PC-9 (cell line): ENCODE data around the gene CCDC92. TPM values are rescaled to one million over a fixed set of nuclear protein-coding genes. Genes with fewer than 3 reads are reported as not detected.

ENCODE experiments used
- BruUV-seq: library from RNA; stranded (reverse); fragments of 400-500 nt; replicated peaks from 2 replicates; lab custom pipeline; 2021; lab: Mats Ljungman, UMichigan
- CTCF ChIA-PET: fragments of 300-600 bp; sonication (Branson Sonifier 250); formaldehyde crosslinking; loops from one replicate; lab custom pipeline; 2022; ENCODE audit warnings: antibody characterized with exemption; lab: Charles Lee
- POLR2A ChIA-PET: fragments of 300-600 bp; sonication (Branson Sonifier 250); formaldehyde crosslinking; loops from one replicate; lab custom pipeline; 2022; ENCODE audit warnings: antibody characterized with exemption; ENCODE audit not compliant: unreplicated experiment; lab: Charles Lee
- DNase-seq, 2 experiments: peaks; one replicate each; pipeline versions ENCODE4 v3.0.0 to v3.0.0-alpha.2; 2015 to 2022; ENCODE audit warnings: mixed read lengths in 1 of 2
- H2AFZ ChIP-seq: fragments of 200-600 bp; sonication (generic); 2 replicates; pipeline ENCODE4 v1.8.1; 2017; ENCODE audit warnings: antibody characterized with exemption
- H3F3A ChIP-seq: fragments of 200-600 bp; sonication (generic); 2 replicates; pipeline ENCODE4 v1.8.1; 2017; ENCODE audit warnings: antibody characterized with exemption, mild to moderate bottlenecking, low read depth; ENCODE audit not compliant: insufficient read depth
- H3K27ac ChIP-seq: fragments of 200-600 bp; sonication (generic); 2 replicates; pipeline ENCODE4 v1.6.1; 2016; ENCODE audit warnings: mixed run types
- H3K27me3 ChIP-seq: fragments of 200-600 bp; sonication (generic); 2 replicates; pipeline ENCODE4 v1.6.1; 2016; ENCODE audit warnings: low read depth, mixed run types; ENCODE audit not compliant: insufficient read depth
- H3K36me3 ChIP-seq: fragments of 200-600 bp; sonication (generic); 2 replicates; pipeline ENCODE4 v1.6.1; 2016; ENCODE audit warnings: low read depth, mixed run types
- H3K4me1 ChIP-seq: fragments of 200-600 bp; sonication (generic); replicated peaks from 2 replicates; pipeline ENCODE4 v1.6.1; 2016; ENCODE audit warnings: mixed run types; ENCODE audit not compliant: insufficient read depth
- H3K4me2 ChIP-seq: fragments of 200-600 bp; sonication (generic); 2 replicates; pipeline ENCODE4 v1.6.1; 2017; ENCODE audit warnings: mixed run types
- H3K4me3 ChIP-seq: fragments of 200-600 bp; sonication (generic); 2 replicates; pipeline ENCODE4 v1.6.1; 2016; ENCODE audit warnings: mixed run types
- H3K79me2 ChIP-seq: fragments of 200-600 bp; sonication (generic); 2 replicates; pipeline ENCODE4 v1.6.1; 2017; ENCODE audit warnings: low read depth, mixed run types
- H3K9me2 ChIP-seq: fragments of 200-600 bp; sonication (generic); 2 replicates; pipeline ENCODE4 v1.8.1; 2017; ENCODE audit warnings: mild to moderate bottlenecking; ENCODE audit not compliant: insufficient read depth
- H3K9me3 ChIP-seq: fragments of 200-600 bp; sonication (generic); 2 replicates; pipeline ENCODE4 v1.8.1; 2016; ENCODE audit warnings: low read depth; ENCODE audit not compliant: insufficient read depth
- H4K20me1 ChIP-seq: fragments of 200-600 bp; sonication (generic); 2 replicates; pipeline ENCODE4 v1.8.1; 2017; ENCODE audit not compliant: insufficient read depth
- CTCF ChIP-seq: fragments of 200-600 bp; sonication (generic); conservative IDR thresholded peaks from 2 replicates; pipeline ENCODE4 v1.6.1; 2017; ENCODE audit warnings: mixed run types, antibody characterized with exemption, mild to moderate bottlenecking, moderate library complexity
- EZH2 ChIP-seq: fragments of 200-600 bp; sonication (generic); IDR thresholded peaks from 2 replicates; pipeline ENCODE4 v1.8.0; 2017; ENCODE audit warnings: antibody characterized with exemption, low read depth
- intact Hi-C: fragments of 100-400 bp; cut with micrococcal nuclease; formaldehyde crosslinking; loops from one replicate; pipeline ENCODE4 v1.10.0; 2022; ENCODE audit not compliant: unreplicated experiment
- total RNA-seq: library from RNA; stranded (reverse); gene quantifications from 2 replicates; pipeline ENCODE4 v1.2.3, GENCODE V29; 2021

CCDC92 gene
- total RNA-seq, 1 experiment from 2014 or later = 28.0 TPM

- intact Hi-C loops = no loop called here
These were observed 26.5 kb downstream of the CCDC92 start for GRCh38 chr12:123946152-123946515.

DNA sequence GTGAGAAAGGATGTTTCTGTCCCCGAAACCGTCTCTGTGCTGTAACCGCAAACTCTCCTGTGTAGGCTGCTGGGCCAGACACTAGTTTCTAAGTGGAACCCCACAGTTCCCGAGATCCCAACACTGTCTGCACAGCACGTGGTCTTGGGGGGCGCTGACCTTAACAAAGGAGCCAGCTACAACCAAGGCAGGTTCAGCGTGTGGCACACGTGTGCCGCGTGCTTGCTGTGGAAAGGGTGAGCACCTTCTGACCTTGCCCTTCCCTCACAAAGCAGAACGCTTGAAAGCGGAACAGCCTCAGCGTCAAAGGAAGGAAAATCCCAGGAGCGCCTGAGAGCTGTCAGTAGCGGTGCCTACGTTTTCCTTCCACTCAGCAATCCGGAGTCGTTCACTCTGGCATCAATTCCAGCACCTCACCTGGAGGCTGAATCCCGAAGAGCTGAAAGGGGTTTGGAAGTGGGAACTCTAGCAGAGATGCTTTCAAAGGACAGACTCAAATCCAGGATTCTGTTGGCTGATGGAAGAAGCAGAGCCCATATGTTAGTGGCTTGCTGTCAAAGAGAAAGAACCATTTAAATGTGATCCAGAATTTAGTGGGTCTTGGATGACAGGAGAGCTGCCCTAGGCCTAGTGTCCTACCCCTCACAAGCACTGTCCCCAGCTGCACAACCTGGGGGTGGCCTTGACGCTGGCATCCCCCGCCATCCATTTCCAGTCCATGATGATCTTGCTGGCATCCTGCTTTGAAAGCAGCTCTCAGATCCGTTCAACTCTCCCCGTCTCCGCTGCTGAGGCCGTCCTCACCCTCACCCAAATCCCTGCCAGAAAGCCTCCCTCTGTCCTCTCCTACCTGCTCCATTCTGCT is 27.1 kb downstream of the CCDC92 start:
- Histone ChIP-seq H3K4me1 (no peaks in the 10 kb centered on the region), H3K4me2 (no peak overlapping the region), H3K79me2 (no peaks in the 10 kb centered on the region), H2AFZ (no peak overlapping the region), H3K9me2 (no peaks in the 10 kb centered on the region), H3F3A (no peaks in the 10 kb centered on the region), H4K20me1 (no peaks in the 10 kb centered on the region), H3K27me3 (no peaks in the 10 kb centered on the region), H3K4me3 (no peak overlapping the region), H3K9me3 (no peaks in the 10 kb centered on the region; the same call in 1 of the 2 replicates), H3K36me3 (no peaks in the 10 kb centered on the region), H3K27ac (no peak overlapping the region)
- CTCF ChIA-PET = interaction anchor here (0.5 kb wide), 1 partner anchor 18 kb away, joined by 5 read pairs; no protein-coding TSS in a partner anchor
- intact Hi-C loops = no loop called here
- TF ChIP-seq CTCF = no peak
- no peak for TF ChIP-seq EZH2
- DNase-seq = no peak
- POLR2A ChIA-PET = no interaction called here
- BruUV-seq = no TSS peak

More at GRCh38 chr12:123946152-123946515, 26.5 kb downstream of the CCDC92 start:
- no peaks in the 10 kb centered on the region; the same call in 1 of the 2 replicates for H3K9me3 ChIP-seq
- no peak overlapping the region for H3K4me3 ChIP-seq
- POLR2A ChIA-PET = no interaction called here
- H3K4me2 ChIP-seq = no peak overlapping the region
- no peaks in the 10 kb centered on the region for H3K4me1 ChIP-seq
- H3K27ac ChIP-seq = no peak overlapping the region
- no TSS peak for BruUV-seq
- DNase-seq = no peak
- no peak overlapping the region for H2AFZ ChIP-seq
- no peaks in the 10 kb centered on the region for H4K20me1 ChIP-seq
- H3F3A ChIP-seq = no peaks in the 10 kb centered on the region
- TF ChIP-seq CTCF (no peak), EZH2 (no peak)
- no peaks in the 10 kb centered on the region for H3K27me3 ChIP-seq
- H3K79me2 ChIP-seq = no peaks in the 10 kb centered on the region
- CTCF ChIA-PET = interaction anchor here (0.5 kb wide), 1 partner anchor 18 kb away, joined by 5 read pairs; no protein-coding TSS in a partner anchor
- H3K36me3 ChIP-seq = no peaks in the 10 kb centered on the region
- H3K9me2 ChIP-seq = no peaks in the 10 kb centered on the region

GRCh38 chr12:123944696-123945095 is 27.9 kb downstream of the CCDC92 start:
- Histone ChIP-seq H4K20me1 (no peaks in the 10 kb centered on the region), H3K27me3 (no peaks in the 10 kb centered on the region), H3K36me3 (no peaks in the 10 kb centered on the region), H2AFZ (no peak overlapping the region), H3K4me2 (no peak overlapping the region), H3K4me3 (no peak overlapping the region), H3K79me2 (no peaks in the 10 kb centered on the region), H3K9me3 (no peaks in the 10 kb centered on the region; the same call in 1 of the 2 replicates), H3F3A (no peaks in the 10 kb centered on the region), H3K9me2 (no peaks in the 10 kb centered on the region), H3K4me1 (no peaks in the 10 kb centered on the region), H3K27ac (no peak overlapping the region)
- POLR2A ChIA-PET = no interaction called here
- DNase-seq = no peak
- no TSS peak for BruUV-seq
- TF ChIP-seq EZH2 (no peak), CTCF (no peak)
- CTCF ChIA-PET = no interaction called here
- intact Hi-C loops = no loop called here
